GM12878 (cell line): ENCODE results near the gene DCAF8.

ENCODE experiments used
- BACH1 ChIP-seq: fragments of 450-650 bp; IDR thresholded peaks from 2 replicates; pipeline ENCODE4 v1.6.1; 2017; ENCODE audit warnings: mild to moderate bottlenecking, borderline replicate concordance
- CHD2 ChIP-seq: IDR thresholded peaks from 2 replicates; pipeline ENCODE4 v1.6.1; 2011; ENCODE audit warnings: low read depth, low read length, improper control_type of control experiment, borderline replicate concordance
- CTCF ChIP-seq, 3 experiments: IDR thresholded peaks in 2 of 3; conservative IDR thresholded peaks in 1 of 3; 2 replicates each; pipeline ENCODE4 v1.5.1; 2011; ENCODE audit warnings: low read depth in 3 of 3, low read length in 3 of 3, mild to moderate bottlenecking in 3 of 3, control low read depth in 2 of 3, moderate library complexity in 2 of 3, inconsistent platforms in 1 of 3, mixed read lengths in 1 of 3; ENCODE audit not compliant: control insufficient read depth in 2 of 3, insufficient read depth in 1 of 3; ENCODE audit errors: extremely low read depth in 1 of 3
- EGR1 ChIP-seq, 2 experiments: IDR thresholded peaks; 1 replicate in 1 of 2; 2 replicates in 1 of 2; pipeline ENCODE4 v1.6.1; 2011 to 2012; ENCODE audit warnings: low read depth in 2 of 2, low read length in 2 of 2, borderline replicate concordance in 1 of 2, mild to moderate bottlenecking in 1 of 2, moderate library complexity in 1 of 2
- JUND ChIP-seq: IDR thresholded peaks from 2 replicates; pipeline ENCODE4 v1.6.1; 2012; ENCODE audit warnings: low read depth, mild to moderate bottlenecking, low read length, improper control_type of control experiment, moderate library complexity
- MAX ChIP-seq: IDR thresholded peaks from 2 replicates; pipeline ENCODE4 v1.6.1; 2012; ENCODE audit warnings: low read depth, low read length, improper control_type of control experiment
- NFIC ChIP-seq: IDR thresholded peaks from 2 replicates; pipeline ENCODE4 v1.6.1; 2012; ENCODE audit warnings: low read depth, mild to moderate bottlenecking, inconsistent platforms, low read length, moderate library complexity
- PAX8 ChIP-seq: fragments of 450-650 bp; IDR thresholded peaks from 2 replicates; pipeline ENCODE4 v1.6.1; 2017; ENCODE audit warnings: mild to moderate bottlenecking, moderate library complexity
- POLR2A ChIP-seq: IDR thresholded peaks from 2 replicates; pipeline ENCODE4 v1.6.1; 2011; ENCODE audit warnings: low read depth, mild to moderate bottlenecking, low read length
- SMC3 ChIP-seq: IDR thresholded peaks from 2 replicates; pipeline ENCODE4 v1.6.1; 2011; ENCODE audit warnings: low read length, improper control_type of control experiment, borderline replicate concordance
- TF ChIP-seq, protein P1 (sequence below): IDR thresholded peaks from 2 replicates; pipeline ENCODE4 v1.6.1; 2012; ENCODE audit warnings: low read depth, low read length, improper control_type of control experiment
- TF ChIP-seq, protein P2 (sequence below): fragments of 450-650 bp; formaldehyde crosslinking; IDR thresholded peaks from 2 replicates; pipeline ENCODE4 v1.5.0; 2022; ENCODE audit warnings: mild to moderate bottlenecking, missing genetic modification characterization

- TF ChIP-seq BACH1, result no peak
- TF ChIP-seq POLR2A, result no peak
- no peak for TF ChIP-seq CTCF (IDR thresholded peaks at IDR 0.05 in 2 of 3, conservative IDR thresholded peaks at IDR 0.05 in 1 of 3; ENCODE audit: control insufficient read depth in 2 of 3, extremely low read depth in 1 of 3, insufficient read depth in 1 of 3, low read depth in 3 of 3, low read length in 3 of 3)
- TF ChIP-seq NFIC, result no peak
- TF ChIP-seq EGR1 (IDR thresholded peaks at IDR 0.05; ENCODE audit: borderline replicate concordance in 1 of 2, low read depth in 2 of 2, low read length in 2 of 2), result no peak
- TF ChIP-seq, protein P1, sequence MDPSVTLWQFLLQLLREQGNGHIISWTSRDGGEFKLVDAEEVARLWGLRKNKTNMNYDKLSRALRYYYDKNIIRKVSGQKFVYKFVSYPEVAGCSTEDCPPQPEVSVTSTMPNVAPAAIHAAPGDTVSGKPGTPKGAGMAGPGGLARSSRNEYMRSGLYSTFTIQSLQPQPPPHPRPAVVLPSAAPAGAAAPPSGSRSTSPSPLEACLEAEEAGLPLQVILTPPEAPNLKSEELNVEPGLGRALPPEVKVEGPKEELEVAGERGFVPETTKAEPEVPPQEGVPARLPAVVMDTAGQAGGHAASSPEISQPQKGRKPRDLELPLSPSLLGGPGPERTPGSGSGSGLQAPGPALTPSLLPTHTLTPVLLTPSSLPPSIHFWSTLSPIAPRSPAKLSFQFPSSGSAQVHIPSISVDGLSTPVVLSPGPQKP, result no peak
- no peak for TF ChIP-seq SMC3
- TF ChIP-seq CHD2, result no peak
- no peak for TF ChIP-seq PAX8
- no peak for TF ChIP-seq MAX
- no peak for TF ChIP-seq JUND
- TF ChIP-seq, protein P2, sequence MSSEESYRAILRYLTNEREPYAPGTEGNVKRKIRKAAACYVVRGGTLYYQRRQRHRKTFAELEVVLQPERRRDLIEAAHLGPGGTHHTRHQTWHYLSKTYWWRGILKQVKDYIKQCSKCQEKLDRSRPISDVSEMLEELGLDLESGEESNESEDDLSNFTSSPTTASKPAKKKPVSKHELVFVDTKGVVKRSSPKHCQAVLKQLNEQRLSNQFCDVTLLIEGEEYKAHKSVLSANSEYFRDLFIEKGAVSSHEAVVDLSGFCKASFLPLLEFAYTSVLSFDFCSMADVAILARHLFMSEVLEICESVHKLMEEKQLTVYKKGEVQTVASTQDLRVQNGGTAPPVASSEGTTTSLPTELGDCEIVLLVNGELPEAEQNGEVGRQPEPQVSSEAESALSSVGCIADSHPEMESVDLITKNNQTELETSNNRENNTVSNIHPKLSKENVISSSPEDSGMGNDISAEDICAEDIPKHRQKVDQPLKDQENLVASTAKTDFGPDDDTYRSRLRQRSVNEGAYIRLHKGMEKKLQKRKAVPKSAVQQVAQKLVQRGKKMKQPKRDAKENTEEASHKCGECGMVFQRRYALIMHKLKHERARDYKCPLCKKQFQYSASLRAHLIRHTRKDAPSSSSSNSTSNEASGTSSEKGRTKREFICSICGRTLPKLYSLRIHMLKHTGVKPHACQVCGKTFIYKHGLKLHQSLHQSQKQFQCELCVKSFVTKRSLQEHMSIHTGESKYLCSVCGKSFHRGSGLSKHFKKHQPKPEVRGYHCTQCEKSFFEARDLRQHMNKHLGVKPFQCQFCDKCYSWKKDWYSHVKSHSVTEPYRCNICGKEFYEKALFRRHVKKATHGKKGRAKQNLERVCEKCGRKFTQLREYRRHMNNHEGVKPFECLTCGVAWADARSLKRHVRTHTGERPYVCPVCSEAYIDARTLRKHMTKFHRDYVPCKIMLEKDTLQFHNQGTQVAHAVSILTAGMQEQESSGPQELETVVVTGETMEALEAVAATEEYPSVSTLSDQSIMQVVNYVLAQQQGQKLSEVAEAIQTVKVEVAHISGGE (CRISPR knock-in tag), result no peak
Measured at GRCh38 chr1:160261556-160261892, 825 bp downstream of the DCAF8 start.
